Activated T-helper 2 cell treated with anti-CD3 and anti-CD28 coated beads, Interferon-gamma antibody, Interleukin-2, Interleukin-4, amounts not matched to agents 10 μg/mL and 5 μg/mL and 100 μg/mL, durations not matched to agents 14 hours and 24 hours and 36 hours (primary cell): ENCODE measurements around the gene SUCNR1. TPM values are rescaled to one million over a fixed set of nuclear protein-coding genes. Genes with fewer than 3 reads are reported as not detected.
"Not testable (repeated sequence)": the region's sequence is repeated elsewhere in the genome, so short reads cannot be mapped to it uniquely, and the experiment has no call there.

ENCODE experiments used
- DNase-seq: peaks from one replicate; pipeline ENCODE4 v3.0.0; 2021; ENCODE audit warnings: low spot score
- H3K27ac Mint-ChIP-seq: one replicate; pipeline ENCODE4 v1.8.0; 2021; ENCODE audit warnings: mixed read lengths
- H3K27me3 Mint-ChIP-seq: one replicate; pipeline ENCODE4 v1.8.0; 2021; ENCODE audit warnings: low read depth, mixed read lengths
- H3K36me3 Mint-ChIP-seq: one replicate; pipeline ENCODE4 v1.8.0; 2021; ENCODE audit warnings: low read depth, mixed read lengths
- H3K4me1 Mint-ChIP-seq: one replicate; pipeline ENCODE4 v1.8.0; 2021; ENCODE audit warnings: low read depth, mixed read lengths
- H3K4me3 Mint-ChIP-seq: one replicate; pipeline ENCODE4 v1.8.0; 2021; ENCODE audit warnings: low read depth, mild to moderate bottlenecking, moderate library complexity, mixed read lengths
- H3K9me3 Mint-ChIP-seq: one replicate; pipeline ENCODE4 v1.8.0; 2021; ENCODE audit warnings: mixed read lengths
- intact Hi-C: fragments of 100-400 bp; cut with micrococcal nuclease; formaldehyde crosslinking; loops from one replicate; pipeline ENCODE4 v1.15.1; 2023
- total RNA-seq: library from RNA; stranded (reverse); gene quantifications from 2 replicates; pipeline ENCODE4 v1.2.3, GENCODE V29; 2022

The SUCNR1 gene
- total RNA-seq, 1 donor from 2014 or later = not detected

DNA sequence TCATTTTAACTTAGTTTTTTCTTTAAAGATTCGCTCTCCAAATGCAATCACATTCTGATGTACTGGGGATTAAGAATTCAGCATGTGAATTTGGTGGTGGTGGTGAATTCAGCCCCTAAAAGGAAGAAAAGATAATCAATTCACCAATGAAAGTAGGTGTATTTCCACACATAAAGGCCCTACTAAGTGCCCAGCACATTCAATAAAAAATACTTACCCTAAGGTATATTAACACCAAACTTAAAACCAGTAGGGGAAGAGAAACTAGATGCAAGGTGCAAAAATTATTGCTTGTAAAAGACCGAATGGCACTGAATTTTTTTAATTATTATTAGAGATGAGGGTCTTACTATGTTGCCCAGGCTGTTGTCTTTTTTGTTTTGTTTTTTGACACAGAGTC lies 16.8 kb upstream of the SUCNR1 start:
- no peak overlapping the region for H3K27ac Mint-ChIP-seq
- intact Hi-C loops = no loop called here
- no peaks in the 10 kb centered on the region for H3K4me1 Mint-ChIP-seq
- H3K9me3 Mint-ChIP-seq = no peaks in the 10 kb centered on the region
- H3K36me3 Mint-ChIP-seq = no peaks in the 10 kb centered on the region
- no peak for DNase-seq
- H3K27me3 Mint-ChIP-seq = peaks cover 24% of the 10 kb centered on the region
- no peak overlapping the region for H3K4me3 Mint-ChIP-seq

DNA sequence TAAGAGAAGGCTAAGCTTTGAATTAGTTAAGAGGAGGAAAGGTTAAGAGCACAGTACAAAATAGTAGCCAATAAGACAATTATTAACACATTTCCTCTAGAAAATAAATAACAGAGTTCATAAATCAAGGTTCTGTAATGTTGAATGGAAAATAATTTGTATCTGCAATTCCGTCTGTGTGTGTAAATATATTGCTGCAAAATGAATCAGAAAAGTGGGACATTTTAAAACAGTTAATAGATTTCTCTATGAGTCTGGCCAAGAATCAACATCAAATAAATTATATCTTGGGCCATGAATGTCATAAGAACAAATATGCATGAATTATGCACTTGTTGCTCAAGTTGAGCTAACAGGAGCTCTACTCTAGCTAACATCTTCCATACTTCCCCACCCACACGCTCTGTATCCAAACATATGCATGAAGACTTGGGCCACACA lies 14.2 kb upstream of the SUCNR1 start:
- intact Hi-C loops = no loop called here
- no peak overlapping the region for H3K27ac Mint-ChIP-seq

DNA sequence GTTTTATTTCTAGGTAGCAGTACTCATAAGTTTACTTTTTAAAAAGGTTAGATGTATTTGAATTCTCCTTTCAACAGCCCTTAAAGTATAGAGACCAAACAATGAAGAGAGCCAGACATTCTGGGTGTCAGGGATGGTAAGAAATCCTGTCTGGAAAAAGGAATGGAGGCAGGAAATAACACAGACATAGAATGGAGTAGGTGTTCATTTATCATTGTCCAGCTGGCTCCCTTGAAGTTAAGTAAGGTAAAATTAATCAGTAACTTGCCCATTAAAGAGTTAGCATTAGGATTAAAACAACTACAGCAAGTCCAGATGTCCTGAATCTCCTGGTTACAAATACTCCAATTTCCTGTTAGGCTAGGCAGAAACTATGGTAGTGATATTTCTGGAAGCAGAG lies 13.5 kb upstream of the SUCNR1 start:
- Mint-ChIP-seq H3K4me3 (no peak overlapping the region), H3K27ac (no peak overlapping the region), H3K4me1 (no peaks in the 10 kb centered on the region), H3K27me3 (peaks cover 20% of the 10 kb centered on the region), H3K36me3 (no peaks in the 10 kb centered on the region), H3K9me3 (no peaks in the 10 kb centered on the region)
- intact Hi-C loops = no loop called here
- DNase-seq = no peak

More for the DNA sequence above, 14.2 kb upstream of the SUCNR1 start:
- no peaks in the 10 kb centered on the region for H3K9me3 Mint-ChIP-seq
- peaks cover 24% of the 10 kb centered on the region for H3K27me3 Mint-ChIP-seq
- no peak for DNase-seq
- H3K4me3 Mint-ChIP-seq = no peak overlapping the region
- no peaks in the 10 kb centered on the region for H3K4me1 Mint-ChIP-seq
- no peaks in the 10 kb centered on the region for H3K36me3 Mint-ChIP-seq

DNA sequence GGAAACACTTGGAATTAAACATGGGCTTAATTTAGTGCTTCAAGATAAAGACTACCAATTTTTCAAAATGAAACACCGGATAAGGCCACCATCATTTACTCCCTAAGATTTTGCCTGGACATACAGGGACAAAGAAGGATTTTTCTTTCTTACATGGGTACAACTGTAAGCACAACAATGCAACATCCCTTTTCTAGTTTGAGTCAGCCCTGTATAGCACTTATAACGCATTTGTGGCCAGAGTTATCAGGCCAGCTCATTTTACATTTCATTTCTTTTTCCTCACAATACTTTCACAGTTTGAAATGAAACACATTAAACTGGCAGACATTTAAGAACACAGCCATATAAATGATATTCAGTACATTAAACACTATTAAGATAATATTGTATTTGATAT lies 9.8 kb upstream of the SUCNR1 start:
- Mint-ChIP-seq H3K4me1 (peaks cover 2% of the 10 kb centered on the region), H3K9me3 (no peaks in the 10 kb centered on the region), H3K27ac (no peak overlapping the region), H3K27me3 (peaks cover 26% of the 10 kb centered on the region), H3K36me3 (no peaks in the 10 kb centered on the region), H3K4me3 (no peak overlapping the region)
- DNase-seq = no peak
- intact Hi-C loops = no loop called here

DNA sequence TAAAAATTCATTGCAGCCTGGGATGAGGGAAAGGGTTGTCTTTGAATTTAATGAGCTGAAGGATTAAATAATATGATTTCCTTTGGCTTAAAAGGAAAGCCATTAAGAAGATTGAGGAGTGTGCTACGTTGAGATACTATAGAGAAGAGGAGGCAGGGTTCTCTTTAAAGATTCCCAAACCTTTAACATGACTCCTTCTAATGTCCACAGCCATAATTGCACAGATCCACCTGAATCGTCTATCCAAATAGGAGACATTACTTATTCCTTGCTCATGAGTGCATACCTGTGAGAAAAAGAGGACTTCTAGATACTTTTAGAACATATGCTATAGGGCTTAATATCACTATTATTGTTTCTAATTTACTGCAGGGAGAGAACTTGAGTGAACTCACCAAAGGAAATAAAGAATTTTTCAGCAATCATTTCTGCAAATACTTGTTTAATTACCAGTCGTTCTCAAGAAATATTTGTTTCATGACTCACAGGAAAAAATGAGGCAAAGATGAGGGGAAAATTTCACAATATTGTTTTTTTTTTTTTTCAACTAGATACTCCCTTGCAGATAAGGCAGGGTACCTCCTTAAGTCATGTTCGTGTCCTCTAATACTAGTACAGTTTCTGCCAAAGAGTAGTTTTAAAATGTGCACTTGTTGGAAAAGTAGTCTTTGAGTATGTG lies 8.9 kb upstream of the SUCNR1 start:
- Mint-ChIP-seq H3K9me3 (no peaks in the 10 kb centered on the region), H3K4me3 (no peak overlapping the region), H3K27ac (no peak overlapping the region), H3K4me1 (peaks cover 2% of the 10 kb centered on the region), H3K27me3 (peaks cover 22% of the 10 kb centered on the region), H3K36me3 (no peaks in the 10 kb centered on the region)
- intact Hi-C loops = no loop called here
- DNase-seq = no peak

DNA sequence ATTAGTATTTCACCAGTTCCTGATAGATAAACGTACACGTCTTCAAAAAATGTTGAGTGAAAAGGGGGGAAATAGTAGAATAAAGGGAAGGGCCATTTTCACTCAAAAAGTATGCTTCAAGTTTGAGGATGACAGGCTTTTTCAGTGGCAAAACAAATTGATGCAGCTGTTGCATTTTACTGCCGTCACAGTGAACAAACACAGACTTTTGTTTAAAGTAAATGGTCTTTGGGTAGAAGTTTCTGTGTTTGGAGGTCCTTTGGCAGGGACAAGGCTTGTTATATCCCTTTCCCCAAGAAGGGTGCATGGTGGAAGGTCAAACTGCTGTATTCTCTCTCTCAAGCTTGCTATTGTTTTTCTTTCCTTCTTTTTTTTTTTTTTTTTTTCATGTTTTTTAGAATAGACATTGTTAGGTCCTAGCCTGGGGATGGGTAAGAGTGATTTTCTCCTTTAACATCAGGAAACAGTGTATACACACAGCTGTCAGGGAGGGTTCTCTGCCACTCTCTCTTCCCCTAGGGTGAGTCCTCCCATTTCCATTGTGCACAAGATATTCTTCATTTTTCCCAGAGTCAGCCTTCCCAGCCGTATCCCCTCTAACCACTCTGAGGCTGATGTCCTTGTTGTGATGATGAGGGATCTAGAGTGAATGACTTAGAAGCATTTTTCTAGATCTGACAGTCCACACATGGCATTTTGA lies 6.6 kb upstream of the SUCNR1 start:
- H3K36me3 Mint-ChIP-seq = no peaks in the 10 kb centered on the region
- peaks cover 17% of the 10 kb centered on the region for H3K27me3 Mint-ChIP-seq
- H3K9me3 Mint-ChIP-seq = no peaks in the 10 kb centered on the region
- no peak overlapping the region for H3K27ac Mint-ChIP-seq
- no peak for DNase-seq
- H3K4me3 Mint-ChIP-seq = no peak overlapping the region
- intact Hi-C loops = no loop called here
- H3K4me1 Mint-ChIP-seq = peaks cover 10% of the 10 kb centered on the region

DNA sequence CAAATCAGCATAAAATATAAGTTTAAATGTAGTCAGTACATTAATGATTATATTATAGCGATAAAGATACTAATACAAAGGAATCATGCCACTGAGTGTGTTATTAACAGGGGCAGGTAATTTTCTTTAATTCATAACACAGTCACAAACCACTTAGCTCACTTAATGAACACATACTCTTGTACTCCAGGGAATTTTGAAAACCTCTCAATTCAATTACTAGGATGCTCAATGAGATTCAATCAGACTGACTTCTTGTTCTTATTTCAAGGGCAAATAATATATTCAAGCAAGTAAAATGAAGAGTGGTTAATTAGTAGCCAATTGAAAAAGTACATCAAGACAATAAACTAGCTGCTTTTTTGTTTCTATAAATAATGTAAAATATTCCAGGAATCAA lies 5.8 kb upstream of the SUCNR1 start:
- H3K4me1 Mint-ChIP-seq = peaks cover 15% of the 10 kb centered on the region
- DNase-seq = no peak
- H3K4me3 Mint-ChIP-seq = no peak overlapping the region
- H3K27ac Mint-ChIP-seq = no peak overlapping the region
- peaks cover 17% of the 10 kb centered on the region for H3K27me3 Mint-ChIP-seq
- intact Hi-C loops = no loop called here
- H3K9me3 Mint-ChIP-seq = no peaks in the 10 kb centered on the region
- H3K36me3 Mint-ChIP-seq = no peaks in the 10 kb centered on the region

DNA sequence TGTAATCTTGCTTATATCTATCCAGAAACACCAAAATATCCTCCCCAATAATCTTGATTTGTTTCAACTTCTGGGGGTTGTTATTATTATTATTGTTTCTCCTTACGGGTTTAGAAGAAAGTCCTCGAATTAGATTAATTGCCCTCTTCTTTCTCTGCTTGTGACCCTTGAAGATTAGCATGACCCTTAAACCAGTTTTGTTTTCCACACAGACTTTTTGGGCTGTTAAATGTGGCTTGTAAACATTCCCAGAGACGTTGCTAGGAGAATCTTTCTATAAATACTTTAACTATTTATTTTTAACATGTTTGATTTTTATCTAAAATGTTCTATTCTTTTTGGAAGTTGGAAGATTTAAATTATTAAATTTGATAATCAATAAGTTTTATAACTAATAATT lies 4.3 kb upstream of the SUCNR1 start:
- no peak for DNase-seq
- Mint-ChIP-seq H3K27me3 (peaks cover 17% of the 10 kb centered on the region), H3K27ac (no peak overlapping the region), H3K36me3 (no peaks in the 10 kb centered on the region), H3K4me3 (no peak overlapping the region), H3K9me3 (no peaks in the 10 kb centered on the region), H3K4me1 (peaks cover 20% of the 10 kb centered on the region)
- intact Hi-C loops = no loop called here

DNA sequence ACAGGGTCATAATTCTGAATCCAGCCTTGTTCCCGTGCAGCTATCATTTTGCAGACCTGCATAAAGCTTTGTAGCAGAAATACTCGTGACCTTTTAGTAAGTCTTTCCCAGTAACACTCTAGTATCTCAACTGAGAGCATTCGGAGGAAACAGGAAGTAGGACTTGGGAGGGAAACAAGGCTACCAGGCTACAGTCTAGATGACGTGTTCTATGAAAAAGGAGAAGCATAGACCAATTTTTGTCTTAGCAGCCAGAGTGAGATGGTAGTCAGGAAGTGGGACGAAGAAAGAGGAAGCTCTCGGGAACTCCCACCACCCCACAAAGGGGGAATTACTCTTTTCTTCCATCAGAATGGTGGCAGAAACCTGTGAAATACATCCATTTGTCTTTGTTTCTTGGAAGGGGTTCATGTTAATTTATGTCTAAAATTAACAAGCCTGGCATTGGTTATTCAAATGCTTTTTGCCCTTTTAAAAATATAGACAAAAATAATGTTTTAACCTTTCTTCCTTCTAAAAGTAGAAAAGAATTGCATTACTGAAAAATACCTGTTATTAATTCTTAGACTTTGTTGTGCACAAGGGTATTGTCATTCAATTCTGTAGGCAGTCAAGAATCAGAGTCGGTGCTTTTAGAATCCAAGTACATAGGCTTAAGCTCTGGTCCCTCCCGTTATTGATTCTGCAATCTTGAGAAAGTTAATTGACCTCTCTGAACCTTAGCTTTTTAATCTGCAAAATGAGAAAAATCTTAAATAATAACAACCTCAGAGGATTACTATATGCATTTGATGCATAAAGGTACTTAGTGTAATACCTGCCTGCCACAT lies 1.6 kb upstream of the SUCNR1 start:
- intact Hi-C loops = loop anchor here (10.0 kb wide), 1 partner anchor 567 kb away; no protein-coding TSS in a partner anchor
- no peak for DNase-seq
- H3K4me3 Mint-ChIP-seq = peak overlapping the region; percentile 26
- H3K36me3 Mint-ChIP-seq = no peaks in the 10 kb centered on the region
- peaks cover 13% of the 10 kb centered on the region for H3K27me3 Mint-ChIP-seq
- peaks cover 23% of the 10 kb centered on the region for H3K4me1 Mint-ChIP-seq
- no peaks in the 10 kb centered on the region for H3K9me3 Mint-ChIP-seq
- H3K27ac Mint-ChIP-seq = peak overlapping the region; percentile 12

DNA sequence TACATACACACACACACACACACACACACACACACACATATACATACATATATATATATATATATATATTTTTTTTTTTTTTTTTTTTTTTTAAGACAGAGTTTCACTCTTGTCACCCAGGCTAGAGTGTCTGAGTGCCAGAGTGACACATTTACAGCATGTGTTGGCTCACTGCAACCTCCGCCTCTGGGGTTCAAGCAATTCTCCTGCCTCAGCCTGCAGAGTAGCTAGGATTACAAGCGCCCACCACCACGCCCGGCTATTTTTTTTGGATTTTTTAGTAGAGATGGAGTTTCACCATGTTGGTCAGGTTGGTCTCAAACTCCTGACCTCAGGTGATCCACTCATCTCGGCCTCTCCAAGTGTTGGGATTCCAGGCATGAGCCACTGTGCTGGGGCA lies 636 bp downstream of the SUCNR1 start:
- not testable (repeated sequence) for DNase-seq, H3K27me3 Mint-ChIP-seq, H3K4me3 Mint-ChIP-seq, H3K27ac Mint-ChIP-seq, H3K9me3 Mint-ChIP-seq, H3K36me3 Mint-ChIP-seq
- H3K4me1 Mint-ChIP-seq = peaks cover 23% of the 10 kb centered on the region
- intact Hi-C loops = loop anchor here (10.0 kb wide), 1 partner anchor 569 kb away; no protein-coding TSS in a partner anchor

DNA sequence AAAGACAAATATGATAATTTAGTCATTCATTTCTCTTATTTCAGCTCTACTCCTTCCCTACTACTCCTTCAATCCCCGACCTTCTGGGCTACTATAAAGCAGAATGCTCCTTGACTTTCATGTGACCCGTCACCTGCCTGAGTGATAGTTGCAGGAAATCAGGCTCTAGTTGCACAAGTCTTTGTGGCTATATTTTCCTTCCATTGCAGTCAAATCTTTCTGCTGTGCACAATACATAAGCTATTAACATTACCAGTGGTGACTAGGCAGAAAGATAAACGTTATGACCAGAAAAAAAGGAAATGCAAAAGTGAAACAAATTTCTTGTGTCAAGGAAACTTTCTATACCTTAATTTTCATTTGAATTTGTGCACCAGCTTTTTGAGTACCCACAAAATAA lies 2.3 kb downstream of the SUCNR1 start:
- no peak for DNase-seq
- peak overlapping the region; percentile 31 for H3K4me3 Mint-ChIP-seq
- no peaks in the 10 kb centered on the region for H3K9me3 Mint-ChIP-seq
- no peaks in the 10 kb centered on the region for H3K36me3 Mint-ChIP-seq
- intact Hi-C loops = loop anchor here (10.0 kb wide), 1 partner anchor 571 kb away; no protein-coding TSS in a partner anchor
- H3K27me3 Mint-ChIP-seq = peaks cover 4% of the 10 kb centered on the region
- no peak overlapping the region for H3K27ac Mint-ChIP-seq
- H3K4me1 Mint-ChIP-seq = peaks cover 27% of the 10 kb centered on the region

DNA sequence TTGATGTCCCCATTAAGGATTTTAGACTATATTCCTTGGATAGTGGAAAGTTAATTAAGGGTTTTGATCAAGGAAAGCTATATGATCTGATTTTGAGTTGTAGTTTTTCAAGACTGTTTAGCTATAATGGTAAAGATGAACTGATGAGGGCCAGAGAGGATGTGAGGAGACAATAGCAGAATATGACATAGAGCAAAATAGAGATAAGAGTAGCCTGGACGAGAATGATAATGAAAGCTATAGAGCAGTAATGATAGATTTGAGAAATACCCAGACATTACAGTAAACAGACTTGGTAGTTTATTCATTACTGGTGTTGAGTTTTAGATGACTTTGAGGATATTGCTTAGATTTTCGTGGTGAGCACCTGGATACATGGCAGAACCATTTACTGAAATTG lies 3.8 kb downstream of the SUCNR1 start:
- H3K4me1 Mint-ChIP-seq = peaks cover 16% of the 10 kb centered on the region
- no peak overlapping the region for H3K4me3 Mint-ChIP-seq
- DNase-seq = no peak
- peaks cover 7% of the 10 kb centered on the region for H3K27me3 Mint-ChIP-seq
- intact Hi-C loops = loop anchor here (10.0 kb wide), 1 partner anchor 572 kb away; no protein-coding TSS in a partner anchor
- H3K36me3 Mint-ChIP-seq = no peaks in the 10 kb centered on the region
- H3K27ac Mint-ChIP-seq = no peak overlapping the region
- H3K9me3 Mint-ChIP-seq = no peaks in the 10 kb centered on the region
